ENCODE measurements around the gene AUH.

The AUH gene

DNA sequence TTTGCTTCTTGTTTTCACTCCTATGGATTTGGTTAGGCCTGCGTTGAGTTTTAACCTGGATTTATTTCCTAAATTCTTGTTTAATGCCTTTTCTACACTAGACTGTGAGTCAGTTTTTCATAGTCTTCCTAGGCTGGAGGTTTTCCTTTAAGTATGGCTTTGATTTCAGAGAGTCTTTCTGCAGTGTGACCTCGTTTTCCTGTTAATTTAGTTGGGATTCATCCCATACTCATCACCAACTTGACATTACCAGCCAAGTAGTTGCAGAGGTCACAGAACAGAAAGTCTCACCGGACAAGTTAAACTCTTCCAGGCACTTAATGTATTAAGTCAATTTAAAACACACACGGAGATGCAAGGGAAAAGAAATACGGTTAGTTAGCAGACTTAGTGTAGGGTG is 29.7 kb upstream of the AUH start:
- TF ChIP-seq RAD21 (IDR thresholded peaks at IDR 0.05; ENCODE audit: low read depth) (no peak), EP300 (IDR thresholded peaks at IDR 0.05; ENCODE audit: borderline replicate concordance) (no peak), FOXM1 (IDR thresholded peaks at IDR 0.05; ENCODE audit: borderline replicate concordance, low read depth) (no peak), NFIC (IDR thresholded peaks at IDR 0.05) (no peak), TEAD4 (IDR thresholded peaks at IDR 0.05) (no peak), TCF12 (IDR thresholded peaks at IDR 0.05; ENCODE audit: low read depth) (no peak), TAF1 (IDR thresholded peaks at IDR 0.05; ENCODE audit: low read depth) (no peak), ZBTB7A (IDR thresholded peaks at IDR 0.05; ENCODE audit: low read depth) (no peak), CEBPB (IDR thresholded peaks at IDR 0.05) (no peak), EGR1 (IDR thresholded peaks at IDR 0.05) (no peak), CREB1 (IDR thresholded peaks at IDR 0.05; ENCODE audit: low read depth) (no peak)
- TF ChIP-seq, protein P1, sequence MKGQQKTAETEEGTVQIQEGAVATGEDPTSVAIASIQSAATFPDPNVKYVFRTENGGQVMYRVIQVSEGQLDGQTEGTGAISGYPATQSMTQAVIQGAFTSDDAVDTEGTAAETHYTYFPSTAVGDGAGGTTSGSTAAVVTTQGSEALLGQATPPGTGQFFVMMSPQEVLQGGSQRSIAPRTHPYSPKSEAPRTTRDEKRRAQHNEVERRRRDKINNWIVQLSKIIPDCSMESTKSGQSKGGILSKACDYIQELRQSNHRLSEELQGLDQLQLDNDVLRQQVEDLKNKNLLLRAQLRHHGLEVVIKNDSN (IDR thresholded peaks at IDR 0.05): no peak
- TF ChIP-seq, protein P2, sequence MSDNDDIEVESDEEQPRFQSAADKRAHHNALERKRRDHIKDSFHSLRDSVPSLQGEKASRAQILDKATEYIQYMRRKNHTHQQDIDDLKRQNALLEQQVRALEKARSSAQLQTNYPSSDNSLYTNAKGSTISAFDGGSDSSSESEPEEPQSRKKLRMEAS (IDR thresholded peaks at IDR 0.05): no peak

- no peak for TF ChIP-seq RAD21 (IDR thresholded peaks at IDR 0.05; ENCODE audit: low read depth)
- no peak for TF ChIP-seq CEBPB (IDR thresholded peaks at IDR 0.05)
- TF ChIP-seq TEAD4 (IDR thresholded peaks at IDR 0.05): no peak
- TF ChIP-seq, protein P3, sequence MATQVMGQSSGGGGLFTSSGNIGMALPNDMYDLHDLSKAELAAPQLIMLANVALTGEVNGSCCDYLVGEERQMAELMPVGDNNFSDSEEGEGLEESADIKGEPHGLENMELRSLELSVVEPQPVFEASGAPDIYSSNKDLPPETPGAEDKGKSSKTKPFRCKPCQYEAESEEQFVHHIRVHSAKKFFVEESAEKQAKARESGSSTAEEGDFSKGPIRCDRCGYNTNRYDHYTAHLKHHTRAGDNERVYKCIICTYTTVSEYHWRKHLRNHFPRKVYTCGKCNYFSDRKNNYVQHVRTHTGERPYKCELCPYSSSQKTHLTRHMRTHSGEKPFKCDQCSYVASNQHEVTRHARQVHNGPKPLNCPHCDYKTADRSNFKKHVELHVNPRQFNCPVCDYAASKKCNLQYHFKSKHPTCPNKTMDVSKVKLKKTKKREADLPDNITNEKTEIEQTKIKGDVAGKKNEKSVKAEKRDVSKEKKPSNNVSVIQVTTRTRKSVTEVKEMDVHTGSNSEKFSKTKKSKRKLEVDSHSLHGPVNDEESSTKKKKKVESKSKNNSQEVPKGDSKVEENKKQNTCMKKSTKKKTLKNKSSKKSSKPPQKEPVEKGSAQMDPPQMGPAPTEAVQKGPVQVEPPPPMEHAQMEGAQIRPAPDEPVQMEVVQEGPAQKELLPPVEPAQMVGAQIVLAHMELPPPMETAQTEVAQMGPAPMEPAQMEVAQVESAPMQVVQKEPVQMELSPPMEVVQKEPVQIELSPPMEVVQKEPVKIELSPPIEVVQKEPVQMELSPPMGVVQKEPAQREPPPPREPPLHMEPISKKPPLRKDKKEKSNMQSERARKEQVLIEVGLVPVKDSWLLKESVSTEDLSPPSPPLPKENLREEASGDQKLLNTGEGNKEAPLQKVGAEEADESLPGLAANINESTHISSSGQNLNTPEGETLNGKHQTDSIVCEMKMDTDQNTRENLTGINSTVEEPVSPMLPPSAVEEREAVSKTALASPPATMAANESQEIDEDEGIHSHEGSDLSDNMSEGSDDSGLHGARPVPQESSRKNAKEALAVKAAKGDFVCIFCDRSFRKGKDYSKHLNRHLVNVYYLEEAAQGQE (IDR thresholded peaks at IDR 0.05; ENCODE audit: low read depth): no peak
- TF ChIP-seq EGR1 (IDR thresholded peaks at IDR 0.05): no peak
- TF ChIP-seq EP300 (IDR thresholded peaks at IDR 0.05; ENCODE audit: borderline replicate concordance): no peak
- TF ChIP-seq TCF12 (IDR thresholded peaks at IDR 0.05; ENCODE audit: low read depth): no peak
- no peak for TF ChIP-seq NFIC (IDR thresholded peaks at IDR 0.05)
- TF ChIP-seq TAF1 (IDR thresholded peaks at IDR 0.05; ENCODE audit: low read depth): no peak
- TF ChIP-seq ZBTB7A (IDR thresholded peaks at IDR 0.05; ENCODE audit: low read depth): no peak
- TF ChIP-seq, protein P1 (IDR thresholded peaks at IDR 0.05): no peak
- no peak for TF ChIP-seq FOXM1 (IDR thresholded peaks at IDR 0.05; ENCODE audit: borderline replicate concordance, low read depth)
- TF ChIP-seq, protein P2 (IDR thresholded peaks at IDR 0.05): no peak
- no peak for TF ChIP-seq CREB1 (IDR thresholded peaks at IDR 0.05; ENCODE audit: low read depth)
- no peak for TF ChIP-seq YY1 (IDR thresholded peaks at IDR 0.05; ENCODE audit: low read depth)
Observed at GRCh38 chr9:91386765-91387164, 25.0 kb upstream of the AUH start.

DNA sequence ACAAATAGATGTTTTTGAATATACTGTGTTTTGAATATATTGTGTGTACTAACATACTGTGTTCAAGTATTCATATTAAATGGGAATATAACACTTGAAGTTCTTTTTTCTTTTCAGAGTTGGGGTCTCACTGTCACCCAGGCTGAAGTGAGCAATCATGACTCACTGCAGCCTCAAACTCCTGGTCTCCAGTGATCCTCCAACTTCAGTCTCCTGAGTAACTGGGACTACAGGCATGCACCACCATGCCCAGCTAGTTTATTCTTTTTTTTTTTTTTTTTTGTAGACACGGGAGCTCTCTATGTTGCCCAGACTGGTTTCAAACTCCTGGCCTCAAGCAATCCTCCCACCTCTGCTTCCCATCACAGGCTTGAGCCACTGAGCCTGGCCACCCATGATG is 23.2 kb upstream of the AUH start:
- TF ChIP-seq CREB1 (IDR thresholded peaks at IDR 0.05; ENCODE audit: low read depth) (no peak), TEAD4 (IDR thresholded peaks at IDR 0.05) (no peak), CEBPB (IDR thresholded peaks at IDR 0.05) (no peak), YY1 (IDR thresholded peaks at IDR 0.05; ENCODE audit: low read depth) (no peak), TAF1 (IDR thresholded peaks at IDR 0.05; ENCODE audit: low read depth) (no peak), EP300 (IDR thresholded peaks at IDR 0.05; ENCODE audit: borderline replicate concordance) (no peak), NFIC (IDR thresholded peaks at IDR 0.05) (no peak), EGR1 (IDR thresholded peaks at IDR 0.05) (no peak), RAD21 (IDR thresholded peaks at IDR 0.05; ENCODE audit: low read depth) (no peak), TCF12 (IDR thresholded peaks at IDR 0.05; ENCODE audit: low read depth) (no peak), FOXM1 (IDR thresholded peaks at IDR 0.05; ENCODE audit: borderline replicate concordance, low read depth) (no peak), ZBTB7A (IDR thresholded peaks at IDR 0.05; ENCODE audit: low read depth) (no peak)
- TF ChIP-seq, protein P3 (IDR thresholded peaks at IDR 0.05; ENCODE audit: low read depth): no peak
- TF ChIP-seq, protein P1 (IDR thresholded peaks at IDR 0.05): no peak
- TF ChIP-seq, protein P2 (IDR thresholded peaks at IDR 0.05): no peak

- no peak for TF ChIP-seq TCF12 (IDR thresholded peaks at IDR 0.05; ENCODE audit: low read depth)
- TF ChIP-seq, protein P2 (IDR thresholded peaks at IDR 0.05): no peak
- no peak for TF ChIP-seq CEBPB (IDR thresholded peaks at IDR 0.05)
- TF ChIP-seq, protein P3 (IDR thresholded peaks at IDR 0.05; ENCODE audit: low read depth): no peak
- no peak for TF ChIP-seq YY1 (IDR thresholded peaks at IDR 0.05; ENCODE audit: low read depth)
- no peak for TF ChIP-seq ZBTB7A (IDR thresholded peaks at IDR 0.05; ENCODE audit: low read depth)
- TF ChIP-seq CREB1 (IDR thresholded peaks at IDR 0.05; ENCODE audit: low read depth): no peak
- no peak for TF ChIP-seq EGR1 (IDR thresholded peaks at IDR 0.05)
- TF ChIP-seq NFIC (IDR thresholded peaks at IDR 0.05): no peak
- no peak for TF ChIP-seq TAF1 (IDR thresholded peaks at IDR 0.05; ENCODE audit: low read depth)
- TF ChIP-seq EP300 (IDR thresholded peaks at IDR 0.05; ENCODE audit: borderline replicate concordance): no peak
- no peak for TF ChIP-seq RAD21 (IDR thresholded peaks at IDR 0.05; ENCODE audit: low read depth)
- TF ChIP-seq, protein P1 (IDR thresholded peaks at IDR 0.05): no peak
- no peak for TF ChIP-seq FOXM1 (IDR thresholded peaks at IDR 0.05; ENCODE audit: borderline replicate concordance, low read depth)
- TF ChIP-seq TEAD4 (IDR thresholded peaks at IDR 0.05): no peak
Observed at GRCh38 chr9:91383577-91383976, 21.9 kb upstream of the AUH start.

All from Ishikawa (cell line).